PC-9 (cell line): ENCODE data around the gene MSANTD1. TPM values are rescaled to one million over a fixed set of nuclear protein-coding genes. Genes with fewer than 3 reads are reported as not detected.

Source experiments
- BruUV-seq: library from RNA; stranded (reverse); fragments of 400-500 nt; replicated peaks from 2 replicates; lab custom pipeline; 2021; lab: Mats Ljungman, UMichigan
- CTCF ChIA-PET: fragments of 300-600 bp; sonication (Branson Sonifier 250); formaldehyde crosslinking; loops from one replicate; lab custom pipeline; 2022; ENCODE audit warnings: antibody characterized with exemption; lab: Charles Lee
- POLR2A ChIA-PET: fragments of 300-600 bp; sonication (Branson Sonifier 250); formaldehyde crosslinking; loops from one replicate; lab custom pipeline; 2022; ENCODE audit warnings: antibody characterized with exemption; ENCODE audit not compliant: unreplicated experiment; lab: Charles Lee
- DNase-seq, 2 experiments: peaks; one replicate each; pipeline versions ENCODE4 v3.0.0 to v3.0.0-alpha.2; 2015 to 2022; ENCODE audit warnings: mixed read lengths in 1 of 2
- H2AFZ ChIP-seq: fragments of 200-600 bp; sonication (generic); 2 replicates; pipeline ENCODE4 v1.8.1; 2017; ENCODE audit warnings: antibody characterized with exemption
- H3F3A ChIP-seq: fragments of 200-600 bp; sonication (generic); 2 replicates; pipeline ENCODE4 v1.8.1; 2017; ENCODE audit warnings: antibody characterized with exemption, mild to moderate bottlenecking, low read depth; ENCODE audit not compliant: insufficient read depth
- H3K27ac ChIP-seq: fragments of 200-600 bp; sonication (generic); 2 replicates; pipeline ENCODE4 v1.6.1; 2016; ENCODE audit warnings: mixed run types
- H3K27me3 ChIP-seq: fragments of 200-600 bp; sonication (generic); 2 replicates; pipeline ENCODE4 v1.6.1; 2016; ENCODE audit warnings: low read depth, mixed run types; ENCODE audit not compliant: insufficient read depth
- H3K36me3 ChIP-seq: fragments of 200-600 bp; sonication (generic); 2 replicates; pipeline ENCODE4 v1.6.1; 2016; ENCODE audit warnings: low read depth, mixed run types
- H3K4me1 ChIP-seq: fragments of 200-600 bp; sonication (generic); replicated peaks from 2 replicates; pipeline ENCODE4 v1.6.1; 2016; ENCODE audit warnings: mixed run types; ENCODE audit not compliant: insufficient read depth
- H3K4me2 ChIP-seq: fragments of 200-600 bp; sonication (generic); 2 replicates; pipeline ENCODE4 v1.6.1; 2017; ENCODE audit warnings: mixed run types
- H3K4me3 ChIP-seq: fragments of 200-600 bp; sonication (generic); 2 replicates; pipeline ENCODE4 v1.6.1; 2016; ENCODE audit warnings: mixed run types
- H3K79me2 ChIP-seq: fragments of 200-600 bp; sonication (generic); 2 replicates; pipeline ENCODE4 v1.6.1; 2017; ENCODE audit warnings: low read depth, mixed run types
- H3K9me2 ChIP-seq: fragments of 200-600 bp; sonication (generic); 2 replicates; pipeline ENCODE4 v1.8.1; 2017; ENCODE audit warnings: mild to moderate bottlenecking; ENCODE audit not compliant: insufficient read depth
- H3K9me3 ChIP-seq: fragments of 200-600 bp; sonication (generic); 2 replicates; pipeline ENCODE4 v1.8.1; 2016; ENCODE audit warnings: low read depth; ENCODE audit not compliant: insufficient read depth
- H4K20me1 ChIP-seq: fragments of 200-600 bp; sonication (generic); 2 replicates; pipeline ENCODE4 v1.8.1; 2017; ENCODE audit not compliant: insufficient read depth
- EZH2 ChIP-seq: fragments of 200-600 bp; sonication (generic); IDR thresholded peaks from 2 replicates; pipeline ENCODE4 v1.8.0; 2017; ENCODE audit warnings: antibody characterized with exemption, low read depth
- intact Hi-C: fragments of 100-400 bp; cut with micrococcal nuclease; formaldehyde crosslinking; loops from one replicate; pipeline ENCODE4 v1.10.0; 2022; ENCODE audit not compliant: unreplicated experiment
- total RNA-seq: library from RNA; stranded (reverse); gene quantifications from 2 replicates; pipeline ENCODE4 v1.2.3, GENCODE V29; 2021
- TF ChIP-seq, protein P1 (sequence below): fragments of 200-600 bp; sonication (generic); conservative IDR thresholded peaks from 2 replicates; pipeline ENCODE4 v1.6.1; 2017; ENCODE audit warnings: mixed run types, antibody characterized with exemption, mild to moderate bottlenecking, moderate library complexity

The MSANTD1 gene
- total RNA-seq, 1 experiment from 2014 or later: 3.1 TPM

DNA sequence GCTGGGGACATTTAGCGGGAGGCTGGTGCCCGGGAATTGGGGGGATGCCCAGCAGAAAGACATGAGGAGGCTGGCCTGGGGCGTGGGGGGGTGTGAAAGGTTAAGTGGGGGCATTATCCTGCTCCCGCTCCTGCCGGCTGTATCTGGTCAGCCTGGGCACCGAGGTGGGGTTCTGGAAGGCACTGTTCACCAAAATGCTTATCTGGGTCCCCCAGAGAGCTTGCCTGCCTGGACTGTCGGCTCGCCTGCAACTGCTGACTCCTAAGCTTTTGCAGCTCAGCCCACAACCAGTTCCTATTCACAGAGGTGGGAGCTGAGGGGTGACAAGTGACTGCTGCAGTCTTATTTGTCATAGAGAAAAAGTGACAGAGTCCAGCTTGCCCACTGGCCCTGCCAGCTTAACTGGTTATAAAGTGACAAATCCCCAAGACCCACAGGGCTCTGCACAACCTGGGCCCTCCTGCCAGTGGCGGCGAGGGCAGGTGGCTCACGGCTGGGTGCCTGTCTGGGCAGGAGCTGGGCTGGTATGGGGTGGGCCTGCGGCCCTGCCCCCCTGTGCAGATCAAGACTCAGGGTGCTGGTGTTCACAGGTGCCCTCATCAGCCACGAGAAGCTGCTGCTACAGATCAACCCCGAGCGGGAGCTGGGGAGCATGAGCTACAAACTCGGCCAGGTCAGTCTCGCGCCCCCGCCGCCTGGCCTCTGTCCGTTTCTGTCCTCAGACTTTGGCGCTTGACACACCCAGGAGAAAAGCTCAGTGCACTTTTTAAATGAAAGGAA, 23.7 kb upstream of the MSANTD1 start:
- Histone ChIP-seq H3K79me2 (no peaks in the 10 kb centered on the region), H3K4me3 (no peak overlapping the region), H3K9me3 (no peaks in the 10 kb centered on the region), H3K27ac (no peak overlapping the region), H3K4me1 (no peaks in the 10 kb centered on the region), H3K4me2 (no peak overlapping the region), H3K36me3 (no peaks in the 10 kb centered on the region), H3F3A (no peaks in the 10 kb centered on the region), H3K27me3 (no peaks in the 10 kb centered on the region), H2AFZ (no peak overlapping the region), H4K20me1 (no peaks in the 10 kb centered on the region), H3K9me2 (no peaks in the 10 kb centered on the region)
- DNase-seq: no peak
- no TSS peak for BruUV-seq
- ChIA-PET CTCF (no interaction called here), POLR2A (interaction anchor here (0.6 kb wide), 1 partner anchor 16 kb away, joined by 3 read pairs; no protein-coding TSS in a partner anchor)
- no peak for TF ChIP-seq EZH2
- TF ChIP-seq, protein P1, sequence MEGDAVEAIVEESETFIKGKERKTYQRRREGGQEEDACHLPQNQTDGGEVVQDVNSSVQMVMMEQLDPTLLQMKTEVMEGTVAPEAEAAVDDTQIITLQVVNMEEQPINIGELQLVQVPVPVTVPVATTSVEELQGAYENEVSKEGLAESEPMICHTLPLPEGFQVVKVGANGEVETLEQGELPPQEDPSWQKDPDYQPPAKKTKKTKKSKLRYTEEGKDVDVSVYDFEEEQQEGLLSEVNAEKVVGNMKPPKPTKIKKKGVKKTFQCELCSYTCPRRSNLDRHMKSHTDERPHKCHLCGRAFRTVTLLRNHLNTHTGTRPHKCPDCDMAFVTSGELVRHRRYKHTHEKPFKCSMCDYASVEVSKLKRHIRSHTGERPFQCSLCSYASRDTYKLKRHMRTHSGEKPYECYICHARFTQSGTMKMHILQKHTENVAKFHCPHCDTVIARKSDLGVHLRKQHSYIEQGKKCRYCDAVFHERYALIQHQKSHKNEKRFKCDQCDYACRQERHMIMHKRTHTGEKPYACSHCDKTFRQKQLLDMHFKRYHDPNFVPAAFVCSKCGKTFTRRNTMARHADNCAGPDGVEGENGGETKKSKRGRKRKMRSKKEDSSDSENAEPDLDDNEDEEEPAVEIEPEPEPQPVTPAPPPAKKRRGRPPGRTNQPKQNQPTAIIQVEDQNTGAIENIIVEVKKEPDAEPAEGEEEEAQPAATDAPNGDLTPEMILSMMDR: no peak
- intact Hi-C loops: no loop called here

DNA sequence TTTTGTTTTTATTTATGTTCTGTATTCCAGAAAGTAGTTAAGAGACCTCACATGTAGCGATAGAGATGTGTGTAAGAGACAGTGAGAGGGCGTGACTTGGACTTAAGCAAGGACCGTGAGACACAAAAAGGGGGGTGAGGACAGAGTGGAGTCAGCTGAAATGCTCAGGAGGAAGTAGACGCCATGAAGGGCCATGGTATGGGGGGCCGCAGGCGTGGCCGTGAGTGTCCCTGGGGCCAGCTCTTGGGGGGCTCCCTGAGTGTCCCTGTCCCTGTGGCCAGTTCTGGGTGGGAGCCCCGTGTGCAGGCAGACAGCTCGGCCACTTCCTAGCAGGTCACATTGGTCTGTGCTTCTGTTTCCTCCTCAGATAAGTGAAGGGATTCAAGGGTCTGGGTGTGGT, 23.0 kb upstream of the MSANTD1 start:
- CTCF ChIA-PET: no interaction called here

DNA sequence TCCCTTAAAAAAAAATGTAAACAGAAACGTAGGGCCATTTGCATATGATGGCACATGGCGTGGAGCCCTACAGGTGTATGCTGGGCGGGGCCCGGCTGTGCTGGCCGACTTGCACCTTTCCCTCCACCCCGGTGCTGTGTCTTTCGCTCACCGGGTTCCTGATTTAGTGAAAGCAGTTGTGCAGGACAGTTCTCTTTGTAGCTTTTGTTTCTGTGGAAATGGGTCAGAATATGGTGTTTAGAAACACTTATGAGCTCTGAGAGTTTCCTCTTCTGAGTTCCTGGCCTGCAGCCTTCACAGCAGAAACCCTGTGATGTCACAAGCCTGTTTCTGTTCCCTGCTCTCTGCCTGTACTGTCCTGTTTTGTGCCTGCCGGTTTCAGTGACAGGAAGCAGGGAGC, 22.5 kb upstream of the MSANTD1 start:
- Histone ChIP-seq H4K20me1 (no peaks in the 10 kb centered on the region), H3K4me1 (no peaks in the 10 kb centered on the region), H3K27me3 (no peaks in the 10 kb centered on the region), H3F3A (no peaks in the 10 kb centered on the region), H2AFZ (no peak overlapping the region), H3K9me2 (no peaks in the 10 kb centered on the region), H3K9me3 (no peaks in the 10 kb centered on the region), H3K79me2 (no peaks in the 10 kb centered on the region), H3K27ac (no peak overlapping the region), H3K4me3 (no peak overlapping the region), H3K4me2 (no peak overlapping the region), H3K36me3 (no peaks in the 10 kb centered on the region)
- POLR2A ChIA-PET: interaction anchor here (0.7 kb wide), 1 partner anchor 625 kb away, joined by 5 read pairs; no protein-coding TSS in a partner anchor
- intact Hi-C loops: no loop called here
- TF ChIP-seq EZH2: no peak
- TF ChIP-seq, protein P1: no peak
- CTCF ChIA-PET: no interaction called here
- BruUV-seq: no TSS peak
- no peak for DNase-seq

More for the DNA sequence above, 23.0 kb upstream of the MSANTD1 start:
- POLR2A ChIA-PET: interaction anchor here (0.7 kb wide), 1 partner anchor 626 kb away, joined by 5 read pairs; no protein-coding TSS in a partner anchor
- intact Hi-C loops: no loop called here
- no TSS peak for BruUV-seq
- Histone ChIP-seq H3F3A (no peaks in the 10 kb centered on the region), H3K4me1 (no peaks in the 10 kb centered on the region), H3K9me3 (no peaks in the 10 kb centered on the region), H4K20me1 (no peaks in the 10 kb centered on the region), H2AFZ (no peak overlapping the region), H3K9me2 (no peaks in the 10 kb centered on the region), H3K4me2 (no peak overlapping the region), H3K27ac (no peak overlapping the region), H3K36me3 (no peaks in the 10 kb centered on the region), H3K79me2 (no peaks in the 10 kb centered on the region), H3K27me3 (no peaks in the 10 kb centered on the region), H3K4me3 (no peak overlapping the region)
- TF ChIP-seq EZH2: no peak
- TF ChIP-seq, protein P1: no peak
- no peak for DNase-seq
